HG03064 (cell line): Measurements from ENCODE around the gene PHLDA2.
"Not testable (repeated sequence)": the region's sequence is repeated elsewhere in the genome, so short reads cannot be mapped to it uniquely, and the experiment has no call there.

Experiments
- ATAC-seq: cut with Tn5 transposase; IDR thresholded peaks from one replicate; pipeline ENCODE4 v1.9.1; 2021; ENCODE audit warnings: low read depth; ENCODE audit not compliant: unreplicated experiment

Gene PHLDA2

GRCh38 chr11:2945757-2946287, 16.6 kb upstream of the PHLDA2 start:
- no peak for ATAC-seq

- no peak for ATAC-seq
Measured at GRCh38 chr11:2945031-2945756, 16.0 kb upstream of the PHLDA2 start.

GRCh38 chr11:2944530-2944929, 15.3 kb upstream of the PHLDA2 start:
- no peak for ATAC-seq

GRCh38 chr11:2943711-2944118, 14.5 kb upstream of the PHLDA2 start:
- ATAC-seq: no peak

GRCh38 chr11:2942872-2943710, 13.9 kb upstream of the PHLDA2 start:
- ATAC-seq: no peak

- ATAC-seq: no peak
Measured at GRCh38 chr11:2942447-2942846, 13.2 kb upstream of the PHLDA2 start.

GRCh38 chr11:2940921-2941821, 12.0 kb upstream of the PHLDA2 start:
- ATAC-seq: no peak

GRCh38 chr11:2940147-2940920, 11.1 kb upstream of the PHLDA2 start:
- no peak for ATAC-seq

GRCh38 chr11:2938458-2939418, 9.5 kb upstream of the PHLDA2 start:
- ATAC-seq: not testable (repeated sequence)

- not testable (repeated sequence) for ATAC-seq
Measured at GRCh38 chr11:2937641-2938457, 8.6 kb upstream of the PHLDA2 start.

GRCh38 chr11:2934611-2935239, 5.5 kb upstream of the PHLDA2 start:
- ATAC-seq: no peak

- ATAC-seq: no peak
Measured at GRCh38 chr11:2934021-2934550, 4.9 kb upstream of the PHLDA2 start.

GRCh38 chr11:2933375-2934020, 4.3 kb upstream of the PHLDA2 start:
- ATAC-seq: no peak

- no peak for ATAC-seq
Measured at GRCh38 chr11:2932850-2933251, 3.6 kb upstream of the PHLDA2 start.

- ATAC-seq: no peak
Measured at GRCh38 chr11:2931771-2932738, 2.8 kb upstream of the PHLDA2 start.

- no peak for ATAC-seq
Measured at GRCh38 chr11:2931420-2931746, 2.2 kb upstream of the PHLDA2 start.
